ENCODE data around the gene DHRS7B.
"Not testable (repeated sequence)": the region's sequence is repeated elsewhere in the genome, so short reads cannot be mapped to it uniquely, and the experiment has no call there.

Gene DHRS7B

GRCh38 chr17:21209511-21210175 lies 82.9 kb downstream of the DHRS7B start:
- peak; percentile 51 for DNase-seq (ENCODE audit: low spot score)

- DNase-seq (ENCODE audit: low spot score), result no peak
Observed at GRCh38 chr17:21210411-21211076, 83.8 kb downstream of the DHRS7B start.

GRCh38 chr17:21211825-21212479 lies 85.2 kb downstream of the DHRS7B start:
- DNase-seq (ENCODE audit: low spot score), result no peak

GRCh38 chr17:21212826-21213637 lies 86.3 kb downstream of the DHRS7B start:
- no peak for DNase-seq (ENCODE audit: low spot score)

- DNase-seq (ENCODE audit: low spot score), result peak; percentile 60
Observed at GRCh38 chr17:21213638-21214014, 86.9 kb downstream of the DHRS7B start.

GRCh38 chr17:21214015-21214776 lies 87.4 kb downstream of the DHRS7B start, which contains the start of gene TMEM11:
TSS of gene TMEM11 (minus strand) at chr17:21214161. CDS start at chr17:21214152, 9 bp downstream.
- DNase-seq (ENCODE audit: low spot score), result peak; percentile 99

GRCh38 chr17:21214777-21215541 lies 88.2 kb downstream of the DHRS7B start:
- DNase-seq (ENCODE audit: low spot score), result peak; percentile 57

GRCh38 chr17:21215935-21216334 lies 89.2 kb downstream of the DHRS7B start:
- no peak for DNase-seq (ENCODE audit: low spot score)

GRCh38 chr17:21217346-21217745 lies 90.6 kb downstream of the DHRS7B start:
- DNase-seq (ENCODE audit: low spot score), result no peak

- no peak for DNase-seq (ENCODE audit: low spot score)
Observed at GRCh38 chr17:21218101-21218500, 91.3 kb downstream of the DHRS7B start.

- DNase-seq (ENCODE audit: low spot score), result no peak
Observed at GRCh38 chr17:21218831-21219380, 92.1 kb downstream of the DHRS7B start.

- no peak for DNase-seq (ENCODE audit: low spot score)
Observed at GRCh38 chr17:21223086-21223485, 96.3 kb downstream of the DHRS7B start.

GRCh38 chr17:21227277-21227676 lies 100.5 kb downstream of the DHRS7B start:
- not testable (repeated sequence) for DNase-seq (ENCODE audit: low spot score)

- no peak for DNase-seq (ENCODE audit: low spot score)
Observed at GRCh38 chr17:21228111-21228510, 101.3 kb downstream of the DHRS7B start.

- no peak for DNase-seq (ENCODE audit: low spot score)
Observed at GRCh38 chr17:21228845-21229244, 102.1 kb downstream of the DHRS7B start.

- DNase-seq (ENCODE audit: low spot score), result no peak
Observed at GRCh38 chr17:21231533-21231932, 104.8 kb downstream of the DHRS7B start.

GRCh38 chr17:21232033-21232749 lies 105.4 kb downstream of the DHRS7B start:
- DNase-seq (ENCODE audit: low spot score), result no peak

GRCh38 chr17:21233581-21234347 lies 107.0 kb downstream of the DHRS7B start:
- peak; percentile 58 for DNase-seq (ENCODE audit: low spot score)

GRCh38 chr17:21235921-21236320 lies 109.2 kb downstream of the DHRS7B start:
- no peak for DNase-seq (ENCODE audit: low spot score)
